HUDEP-2 (cell line): ENCODE measurements around the gene SPC24.
"Not testable (repeated sequence)": the region's sequence is repeated elsewhere in the genome, so short reads cannot be mapped to it uniquely, and the experiment has no call there.

ENCODE experiments used
- DNase-seq, 76 experiments: peaks; one replicate each; lab custom pipeline; 2025; ENCODE audit not compliant: unreplicated experiment in 76 of 76; lab: John Stamatoyannopoulos, UW

Gene SPC24

DNA sequence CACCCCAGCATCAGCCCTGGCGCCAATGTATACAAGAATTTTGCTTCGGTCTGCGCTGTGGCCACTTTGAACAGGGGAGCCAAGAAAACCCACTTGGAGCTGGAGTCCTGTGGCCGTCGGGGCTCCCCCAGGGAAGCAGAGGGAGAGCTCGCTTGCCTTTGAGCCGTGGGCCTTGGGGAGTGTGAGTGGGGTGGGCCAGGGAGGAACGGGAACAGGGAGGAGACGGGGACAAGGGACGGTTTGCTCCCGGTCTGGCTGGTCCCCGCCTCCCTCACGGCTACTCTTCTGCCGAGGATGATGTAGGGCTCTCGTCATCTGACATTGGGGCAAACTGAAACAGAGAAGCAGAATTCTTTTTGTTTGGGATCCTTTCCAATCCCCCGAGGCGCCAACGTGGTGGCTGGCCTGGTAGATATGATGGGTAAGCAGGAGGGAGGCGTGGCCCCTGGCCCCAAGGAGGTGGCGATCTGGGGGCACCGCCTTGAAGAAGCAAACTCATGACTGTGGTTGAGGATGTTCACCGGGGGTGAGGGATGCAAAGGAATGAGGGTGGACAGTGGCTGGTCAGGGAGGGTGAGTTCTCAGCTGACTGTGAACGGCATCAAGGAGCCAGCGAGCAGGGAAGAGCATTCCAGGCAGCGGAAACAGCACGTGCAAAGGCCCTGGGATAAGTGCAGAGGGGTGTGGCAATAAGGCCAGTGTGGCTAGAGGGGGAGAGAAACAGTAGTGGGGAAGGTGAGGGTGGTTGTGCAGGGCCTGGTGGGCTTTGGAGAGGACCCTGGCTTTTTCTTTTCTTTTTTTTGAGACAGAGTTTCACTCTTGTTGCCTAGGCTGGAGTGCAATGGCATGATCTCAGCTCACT lies 10.9 kb upstream of the SPC24 start:
- peak in 6 of 76 experiments; percentile 5 to 32 (median 19) for DNase-seq

DNA sequence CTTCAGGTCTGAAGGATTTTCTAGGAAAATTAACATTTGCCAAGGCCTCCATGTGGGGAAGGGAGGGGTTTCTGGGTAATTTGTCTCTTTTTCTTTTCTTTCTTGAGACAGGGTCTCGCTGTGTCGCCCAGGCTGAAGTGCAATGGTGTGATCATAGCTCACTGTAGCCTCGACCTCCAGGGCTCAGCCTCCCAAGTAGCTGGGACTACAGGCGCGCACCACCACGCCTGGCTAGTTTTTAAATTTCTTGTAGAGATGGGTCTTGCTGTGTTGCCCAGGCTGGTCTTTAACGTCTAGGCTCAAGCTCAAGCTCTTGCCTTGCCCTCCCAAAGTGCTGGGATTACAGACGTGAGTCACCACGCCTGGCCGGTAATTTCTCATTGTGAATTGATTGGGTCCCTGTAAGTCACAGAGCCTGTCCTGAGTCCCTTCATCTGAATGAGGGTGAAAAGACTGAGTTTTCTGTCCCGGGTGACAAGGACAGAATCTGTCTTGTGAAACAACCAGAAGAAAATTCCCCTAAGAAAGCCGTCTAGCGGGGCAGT lies 10.0 kb upstream of the SPC24 start:
- DNase-seq: no peak

DNA sequence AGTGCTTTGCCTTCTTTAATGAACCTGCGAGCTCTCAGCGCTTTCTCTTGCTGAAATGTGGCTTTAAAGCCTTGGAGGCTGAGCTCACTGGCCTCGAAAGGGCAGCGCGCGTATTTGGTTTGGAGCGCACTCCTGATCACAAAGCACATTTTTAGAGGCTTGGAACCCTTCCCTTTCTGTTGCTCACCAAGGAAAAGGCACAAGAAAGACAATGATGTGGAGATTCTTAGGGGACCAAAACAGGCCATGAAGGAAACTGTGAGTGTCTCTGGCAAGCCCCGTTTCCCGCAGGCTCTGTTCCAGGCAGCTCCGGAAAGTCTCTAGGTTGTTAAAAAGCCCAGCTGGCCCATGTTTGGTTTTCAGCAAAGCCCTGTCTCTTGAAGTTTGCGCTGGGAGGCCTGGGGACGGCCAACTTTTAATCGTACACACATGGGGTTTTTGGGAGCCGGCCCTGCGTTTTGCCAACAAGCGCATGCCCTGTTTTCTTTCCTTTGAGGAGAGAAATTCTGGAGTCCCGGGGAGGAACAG lies 9.4 kb upstream of the SPC24 start:
- DNase-seq: no peak

DNA sequence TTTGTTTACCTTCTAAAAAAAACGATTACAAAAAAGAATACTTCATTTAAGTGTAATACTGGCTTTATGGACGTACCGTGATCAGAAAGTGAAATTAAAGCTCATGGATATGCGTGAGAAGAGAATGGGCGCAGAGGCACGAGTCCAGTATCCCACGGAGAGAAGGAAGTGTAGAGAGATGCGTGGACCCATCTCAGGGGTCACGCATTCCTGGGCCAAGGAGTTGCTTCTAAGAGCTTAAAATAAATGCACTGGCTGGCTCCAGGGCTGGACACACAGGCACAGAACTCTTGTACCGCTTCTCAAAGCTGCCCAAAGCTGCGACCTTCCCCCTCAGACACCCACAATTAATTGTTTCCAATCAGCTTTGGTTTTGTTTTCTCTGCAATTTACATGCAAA lies 8.7 kb upstream of the SPC24 start:
- no peak for DNase-seq

DNA sequence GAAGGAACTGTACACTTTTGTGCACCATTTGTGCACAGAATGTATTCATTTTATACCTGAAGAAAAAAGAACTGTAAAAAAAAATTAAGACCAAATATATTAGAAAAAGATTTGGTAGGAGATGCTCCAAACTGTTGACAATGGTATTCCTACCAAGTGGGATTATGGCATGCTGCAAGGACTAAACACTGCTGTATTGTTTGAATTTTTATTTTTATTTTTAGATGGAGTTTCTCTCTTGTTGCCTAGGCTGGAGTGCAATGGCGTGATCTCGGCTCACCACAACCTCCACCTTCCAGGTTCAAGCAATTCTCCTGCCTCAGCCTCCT lies 4.8 kb upstream of the SPC24 start:
- not testable (repeated sequence) for DNase-seq

DNA sequence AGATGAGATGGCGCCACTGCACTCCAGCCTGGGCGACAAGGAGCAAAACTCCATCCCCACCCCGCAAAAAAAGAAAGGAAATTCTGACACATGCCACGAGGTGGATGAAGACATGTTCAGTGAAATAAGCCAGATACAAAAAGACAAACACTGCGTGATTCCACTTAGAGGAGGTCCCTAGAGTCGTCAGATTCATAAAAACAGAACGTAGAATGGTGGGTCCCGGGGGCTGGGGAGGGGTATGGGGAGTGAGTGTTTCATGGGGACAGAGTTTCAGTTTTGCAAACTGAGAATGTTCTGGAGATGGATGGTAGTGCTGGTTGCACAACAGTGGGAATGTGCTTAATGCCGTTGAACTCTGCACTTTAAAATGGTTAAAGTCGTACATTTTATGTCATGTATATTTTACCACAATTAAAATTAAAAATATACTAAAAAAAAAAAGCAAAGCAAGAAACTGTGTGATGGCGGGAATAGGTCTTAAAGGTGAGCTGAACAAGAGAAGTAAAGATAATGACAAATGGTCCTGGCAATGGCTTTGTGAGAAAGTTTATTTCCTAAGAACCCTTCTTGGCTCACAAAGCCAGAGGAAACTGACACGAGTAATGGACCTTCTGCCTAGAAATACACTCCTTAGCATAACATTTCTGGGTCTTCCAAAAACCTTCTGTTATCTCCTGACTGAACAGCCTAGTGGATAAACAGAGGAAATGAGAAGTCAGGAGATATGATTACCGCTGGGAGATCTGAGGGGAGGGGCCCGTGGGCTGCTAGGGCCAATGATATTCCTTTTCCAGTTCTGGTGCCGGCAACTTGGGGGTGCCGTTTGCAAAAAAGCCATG lies 4.2 kb upstream of the SPC24 start:
- peak in 1 of 76 experiments; percentile 14 for DNase-seq

DNA sequence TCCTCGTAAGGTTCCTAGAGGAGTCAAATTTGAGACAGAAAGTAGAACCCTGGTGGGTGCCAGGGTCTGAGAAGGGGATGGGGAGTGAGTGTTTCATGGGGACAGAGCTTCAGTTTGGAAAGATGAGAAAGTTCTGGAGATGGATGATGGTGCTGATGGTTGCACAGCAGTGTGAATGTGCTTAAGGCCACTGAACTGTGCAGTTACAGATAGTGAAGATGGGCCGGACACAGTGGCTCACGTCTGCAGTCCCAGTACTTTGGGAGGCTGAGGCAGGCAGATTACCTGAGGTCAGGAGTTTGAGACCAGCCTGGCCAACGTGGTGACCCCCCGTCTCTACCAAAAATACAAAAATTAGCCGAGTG lies 917 bp downstream of the SPC24 start:
- peak in 7 of 76 experiments; percentile 15 to 38 (median 22) for DNase-seq

DNA sequence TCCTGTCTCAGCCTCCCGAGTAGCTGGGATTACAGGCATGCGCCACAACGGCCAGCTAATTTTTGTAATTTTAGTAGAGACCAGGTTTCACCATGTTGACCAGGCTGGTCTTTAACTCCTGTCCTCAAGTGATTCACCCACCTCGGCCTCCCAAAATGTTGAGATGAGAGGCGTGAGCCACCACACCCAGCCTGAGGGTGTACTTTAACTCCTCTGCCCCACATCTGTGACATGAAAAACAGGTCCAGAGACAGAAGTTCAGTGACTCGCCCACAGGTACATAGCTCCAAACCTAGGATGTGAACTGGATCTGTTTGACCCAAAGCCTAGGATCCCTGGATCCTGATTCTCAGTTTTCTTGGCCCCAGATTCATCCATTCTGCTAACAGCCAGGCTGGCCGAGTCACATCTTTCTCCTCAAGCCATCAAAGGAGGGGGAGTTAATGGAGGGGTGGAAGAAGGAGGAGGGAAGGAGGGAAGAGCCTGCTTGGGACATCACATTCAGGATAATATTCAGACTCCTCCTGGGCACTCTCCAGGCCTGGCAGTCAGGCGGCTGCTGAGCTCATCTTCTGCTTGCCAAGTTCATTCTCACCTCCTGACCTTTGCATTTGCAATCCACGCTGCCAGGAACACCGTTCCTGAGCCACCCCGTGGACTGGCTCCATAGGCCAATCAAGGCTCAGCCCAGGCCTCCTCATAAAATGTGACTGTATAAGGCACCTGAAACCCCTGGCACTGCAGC lies 3.1 kb downstream of the SPC24 start:
- DNase-seq: peak in 1 of 76 experiments; percentile 27

DNA sequence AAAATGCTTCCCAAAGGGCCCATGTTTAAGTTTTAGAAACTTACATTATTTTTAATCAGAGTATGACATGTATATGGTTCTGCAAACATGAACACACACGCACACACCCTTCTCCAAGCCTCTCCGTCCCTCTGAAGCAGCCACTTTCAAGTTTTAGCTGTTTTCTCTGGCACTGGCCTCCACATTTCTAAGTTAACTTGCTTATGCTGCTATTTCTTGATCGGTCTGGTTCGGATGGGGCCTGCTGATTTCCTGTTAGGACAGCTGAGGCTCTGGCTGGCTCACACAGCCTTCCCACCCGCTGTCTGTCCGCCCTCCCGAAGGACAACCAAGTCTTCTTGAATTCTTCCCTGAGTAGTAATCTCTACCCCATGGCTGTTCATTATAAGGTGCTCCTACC lies 4.4 kb downstream of the SPC24 start:
- DNase-seq: no peak

DNA sequence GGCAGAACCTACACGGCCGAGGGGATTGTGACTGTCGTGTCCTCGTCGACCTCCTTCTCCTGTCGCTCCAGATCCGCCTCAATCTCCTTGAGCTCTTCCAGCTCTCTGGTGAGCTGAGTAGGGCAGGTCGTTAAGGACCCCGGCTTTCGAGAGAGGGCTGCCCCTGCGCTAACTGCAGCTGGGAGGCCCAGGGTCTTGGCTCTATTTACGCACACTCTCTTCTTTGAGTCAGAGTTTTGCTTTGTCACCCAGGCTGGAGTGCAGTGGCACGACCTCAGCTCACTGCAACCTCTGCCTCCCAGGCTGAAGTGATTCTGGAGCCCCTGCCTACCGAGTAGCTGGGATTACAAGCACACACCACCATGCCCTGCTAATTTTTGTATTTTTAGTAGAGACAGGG lies 7.6 kb downstream of the SPC24 start:
- DNase-seq: no peak

DNA sequence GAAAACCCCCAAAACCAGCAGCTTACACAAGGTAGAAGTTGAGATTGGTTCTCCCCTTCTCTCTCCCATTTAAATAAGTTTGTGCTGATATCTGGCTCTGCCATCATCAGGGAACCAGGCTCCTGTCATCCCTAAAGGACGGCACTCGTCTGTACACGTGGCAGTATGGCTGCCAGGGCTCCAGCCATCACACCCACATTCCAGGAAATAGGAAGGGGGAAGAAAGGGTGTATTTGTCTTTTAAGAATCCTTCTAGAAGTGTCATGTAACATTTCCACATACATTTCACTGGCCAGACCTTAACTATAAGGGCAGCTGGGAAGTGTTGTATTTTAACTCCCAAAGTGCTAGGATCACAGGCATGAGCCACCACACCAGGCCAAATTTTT lies 10.1 kb downstream of the SPC24 start:
- DNase-seq: no peak

DNA sequence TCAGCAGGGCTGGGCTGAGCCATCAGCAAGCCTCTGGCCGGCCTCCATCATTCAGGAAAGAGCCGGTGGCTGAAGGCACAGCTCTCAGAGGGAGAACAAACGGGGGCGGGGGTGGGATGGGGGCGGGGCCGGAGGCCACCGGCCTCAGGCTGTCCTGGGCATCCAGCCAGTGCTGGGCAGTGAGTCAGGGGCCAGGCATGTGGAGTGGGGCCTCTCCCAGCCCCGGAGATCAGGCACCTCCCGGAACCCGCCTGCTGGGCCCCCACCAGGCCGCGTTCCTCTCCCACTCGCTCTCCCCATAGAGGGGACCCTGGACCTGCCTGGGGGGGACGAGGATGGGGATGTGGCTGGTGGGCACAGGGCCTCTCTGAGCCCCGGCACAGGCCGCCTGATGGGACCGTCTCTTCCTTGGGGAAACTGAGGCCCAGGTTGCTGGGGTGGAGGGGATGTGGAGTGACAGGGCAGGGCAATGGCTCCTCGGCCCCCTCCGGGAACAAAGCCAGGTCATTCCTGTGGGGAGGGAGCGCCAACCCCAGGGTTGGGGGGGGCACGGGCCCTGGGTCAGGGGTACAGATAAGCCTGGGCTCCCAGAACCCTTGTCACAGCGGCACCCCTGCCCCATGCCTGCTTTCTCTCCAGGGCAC lies 12.9 kb downstream of the SPC24 start:
- DNase-seq: peak in 75 of 76 experiments; percentile 40 to 98 (median 89)

DNA sequence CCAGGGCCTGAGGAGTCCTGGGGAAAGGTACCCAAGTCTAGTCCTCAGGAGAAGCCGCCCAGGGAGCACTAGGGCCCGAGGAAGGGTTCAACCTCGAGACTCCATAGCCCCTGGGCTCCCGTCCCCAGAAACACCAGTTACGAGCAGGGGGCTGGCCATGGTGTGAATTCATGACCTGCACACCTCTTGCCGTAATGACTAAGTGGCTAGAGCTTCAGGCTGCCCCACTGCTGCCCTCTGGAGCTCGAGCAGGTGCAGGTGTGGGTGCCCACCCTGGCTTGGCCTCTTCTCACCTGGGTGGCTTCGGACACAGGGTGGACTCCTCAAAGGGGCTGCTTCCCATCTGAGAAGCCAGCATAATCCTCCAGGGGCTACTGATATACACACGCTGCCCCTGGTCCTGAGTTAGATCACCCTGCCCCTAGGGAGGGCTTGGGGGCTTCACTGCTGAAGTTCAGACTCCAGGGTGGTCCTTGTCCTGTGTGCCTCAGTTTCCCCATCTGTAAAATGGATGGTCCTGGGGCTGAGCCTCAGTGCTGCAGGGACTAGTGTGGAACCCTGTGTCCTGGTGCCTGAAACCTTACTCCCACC lies 13.6 kb downstream of the SPC24 start:
- DNase-seq: peak in 2 of 76 experiments; percentile 33 to 55

DNA sequence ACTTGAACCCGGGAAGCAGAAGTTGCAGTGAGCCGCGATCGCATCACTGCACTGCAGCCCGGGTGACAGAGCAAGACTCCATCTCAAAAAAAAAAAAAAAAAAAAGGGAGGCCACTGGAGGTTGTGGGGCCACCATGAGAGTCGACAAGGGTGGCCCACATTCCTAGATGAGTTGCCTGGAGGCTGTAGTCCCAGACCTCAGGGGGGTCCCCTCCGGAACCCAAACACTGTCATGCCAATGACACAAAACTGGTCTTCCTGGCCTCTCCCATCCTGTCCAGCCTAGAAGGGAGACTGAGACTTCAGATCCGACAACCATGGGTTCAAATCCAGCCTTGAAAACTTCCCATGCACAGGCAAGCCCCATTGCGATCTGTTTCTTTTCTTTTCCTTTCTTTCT lies 14.7 kb downstream of the SPC24 start:
- no peak for DNase-seq

DNA sequence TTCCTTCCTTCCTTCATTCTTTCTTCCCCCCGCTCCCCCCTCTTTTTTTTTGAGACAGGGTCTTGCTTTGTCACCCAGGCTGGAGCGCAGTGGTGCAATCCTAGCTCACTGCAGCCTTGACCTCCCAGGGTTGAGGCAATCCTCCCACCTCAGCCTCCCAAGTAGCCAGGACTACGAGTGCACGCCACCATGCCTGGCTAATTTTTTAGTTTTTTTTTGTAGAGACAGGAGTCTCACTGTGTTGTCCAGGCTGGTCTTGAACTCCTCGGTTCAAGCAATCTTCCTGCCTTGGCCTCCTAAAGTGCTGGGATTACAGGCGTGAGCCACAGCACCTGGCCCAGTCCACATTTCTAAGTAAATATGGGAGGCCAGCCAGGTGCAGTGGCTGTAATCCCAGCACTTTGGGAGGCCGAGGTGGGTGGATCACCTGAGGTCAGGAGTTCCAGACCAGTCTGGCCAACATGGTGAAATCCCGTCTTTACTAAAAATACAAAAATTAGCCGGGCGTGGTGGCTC lies 15.5 kb downstream of the SPC24 start:
- DNase-seq: not testable (repeated sequence)

DNA sequence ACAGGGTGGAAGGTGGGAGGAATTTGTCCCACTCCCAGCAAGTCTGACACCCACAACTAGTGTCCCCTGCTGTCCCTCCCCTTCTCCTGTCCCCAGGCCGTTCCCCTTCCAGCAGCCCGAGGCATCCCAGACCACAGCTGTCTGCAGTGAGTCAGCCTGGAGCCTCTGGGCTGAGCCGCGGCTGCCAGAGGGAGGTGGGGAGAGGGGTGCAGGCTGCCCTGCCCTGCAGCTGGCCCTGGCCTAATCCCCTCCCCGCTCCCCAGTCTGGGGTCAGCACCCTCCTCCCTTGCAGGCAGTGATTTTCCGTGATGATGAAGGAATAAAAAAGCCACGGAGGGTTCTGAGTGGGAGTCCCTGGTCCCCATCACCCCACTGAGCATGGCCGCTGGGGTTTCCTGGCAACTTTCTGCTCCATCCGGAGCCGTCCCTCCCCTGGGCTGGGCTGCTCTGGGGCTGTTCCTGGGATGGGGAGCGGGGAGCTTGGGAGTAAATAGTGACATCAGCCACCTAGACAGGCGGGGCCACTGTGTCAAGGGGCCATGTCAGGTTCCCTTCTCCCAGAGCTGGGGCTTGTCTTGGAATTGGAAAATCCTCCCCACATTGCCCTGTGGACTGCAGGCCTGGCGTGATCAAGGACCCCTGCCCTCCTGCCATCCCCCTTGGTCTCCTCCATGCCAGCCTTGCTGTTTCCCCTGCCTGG lies 16.8 kb downstream of the SPC24 start:
- DNase-seq: peak in 44 of 76 experiments; percentile 15 to 67 (median 40)

DNA sequence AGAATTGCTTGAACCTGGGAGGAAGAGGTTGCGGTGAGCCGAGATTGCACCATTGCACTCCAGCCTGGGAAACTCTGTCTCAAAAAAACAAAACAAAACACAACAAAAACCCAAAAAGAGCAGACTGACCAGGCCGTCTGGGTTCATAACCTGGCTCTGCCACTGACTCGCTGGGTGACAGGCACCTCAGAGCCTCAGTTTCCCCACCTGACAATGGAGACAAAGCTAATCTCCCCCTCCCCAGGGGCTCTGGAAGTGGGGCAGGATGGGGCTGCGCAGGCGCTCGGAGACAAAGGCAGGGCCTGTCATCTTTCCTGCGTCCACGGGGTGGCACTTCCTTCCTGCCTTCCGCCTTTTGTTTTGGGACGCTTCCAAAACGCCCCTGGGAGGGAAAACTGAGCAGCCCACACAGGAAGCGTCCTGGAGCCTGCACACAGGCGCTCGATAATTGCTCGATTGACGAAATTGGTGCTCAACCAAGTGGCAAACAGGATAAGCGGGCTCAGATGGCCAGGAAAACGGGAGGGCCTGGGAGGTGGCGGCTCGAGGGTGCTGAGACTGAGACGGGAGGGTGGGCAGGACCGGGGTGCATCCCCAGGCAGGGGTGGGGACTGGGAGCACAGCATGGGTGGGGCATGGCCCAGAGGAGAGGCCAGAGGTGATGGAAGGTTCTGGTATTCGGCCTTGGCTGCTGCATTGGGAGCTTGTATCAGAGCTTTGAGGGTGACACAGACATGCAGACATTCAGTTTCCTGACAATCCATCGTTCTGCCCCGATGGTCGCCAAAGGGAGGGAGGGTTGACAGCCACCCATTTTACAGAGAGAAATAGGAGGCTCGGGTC lies 17.8 kb downstream of the SPC24 start:
- peak in 75 of 76 experiments; percentile 32 to 88 (median 75) for DNase-seq
